HL-60/S4 (cell line): ENCODE results near the gene MXI1.

Experiments
- in situ Hi-C: fragments of 300-500 bp; cut with MboI; formaldehyde crosslinking; loops from 2 replicates; pipeline ENCODE4 v1.14.3; 2022; ENCODE audit warnings: low sequenced_read_pairs

MXI1 gene

DNA sequence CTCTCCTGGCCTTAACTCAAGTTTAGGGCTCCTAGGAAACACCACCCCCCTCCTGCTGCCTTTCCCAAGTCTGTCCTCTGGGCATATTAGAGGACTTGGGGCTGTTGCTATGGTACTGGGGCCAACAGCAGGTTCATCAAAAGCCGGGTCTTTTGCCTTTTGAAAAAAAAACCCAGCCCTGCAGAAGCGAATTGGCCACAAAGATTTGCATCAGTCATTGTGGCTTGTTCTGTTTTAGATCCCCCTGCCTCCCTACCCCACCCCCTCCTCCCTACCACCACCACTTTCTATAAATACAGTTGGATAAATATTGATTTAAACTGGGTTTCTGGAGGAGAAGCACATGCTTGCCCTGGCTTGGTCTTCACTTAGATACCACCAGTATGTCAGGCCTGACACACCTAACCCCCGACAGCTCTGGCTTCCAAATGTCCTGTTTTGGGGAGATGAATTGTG is 7.0 kb downstream of the MXI1 start:
- in situ Hi-C loops = no loop called here

DNA sequence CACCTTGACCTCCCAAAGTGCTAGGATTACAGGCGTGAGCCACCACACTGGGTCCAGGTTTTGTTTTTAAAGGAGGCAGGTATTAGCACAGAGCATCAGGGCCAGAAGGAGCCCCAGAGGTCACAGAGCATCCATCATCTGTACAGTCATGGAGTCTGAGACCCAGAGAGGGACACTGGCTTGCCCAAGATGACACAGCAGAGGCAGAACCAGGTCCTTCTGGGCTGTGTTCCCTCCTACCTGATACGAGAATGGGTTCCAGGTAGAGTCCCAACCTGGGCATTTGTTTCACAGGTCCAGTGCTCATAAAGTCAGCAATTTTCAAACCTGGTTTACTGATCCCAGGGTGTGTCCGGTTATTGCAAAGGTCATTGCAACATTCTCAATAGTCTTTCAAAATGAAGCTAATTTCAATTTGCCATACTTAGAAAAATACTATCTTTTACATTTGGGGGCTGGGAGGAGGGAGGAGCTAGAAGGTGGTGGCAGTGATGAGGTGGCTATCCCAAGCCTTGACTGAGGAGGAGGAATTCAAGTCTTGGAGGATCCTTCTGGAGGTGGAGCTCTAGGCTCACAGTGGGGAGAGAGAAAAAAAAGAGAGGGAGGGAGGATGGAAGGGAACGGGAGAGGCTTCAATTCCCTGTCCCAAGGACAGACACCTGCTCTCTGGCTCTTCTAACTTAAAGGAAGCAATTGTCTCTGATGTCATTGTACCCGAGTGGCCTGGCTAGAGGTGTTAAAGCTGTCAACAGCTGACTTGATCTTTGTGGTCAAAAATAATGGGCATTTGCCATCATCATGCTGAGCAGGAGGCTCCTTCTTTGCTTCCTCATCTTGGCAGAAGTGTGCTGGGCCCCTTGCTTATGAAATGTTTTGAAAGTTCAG is 8.1 kb downstream of the MXI1 start:
- in situ Hi-C loops = loop anchor here (5.0 kb wide), 1 partner anchor 78 kb away; no protein-coding TSS in a partner anchor

DNA sequence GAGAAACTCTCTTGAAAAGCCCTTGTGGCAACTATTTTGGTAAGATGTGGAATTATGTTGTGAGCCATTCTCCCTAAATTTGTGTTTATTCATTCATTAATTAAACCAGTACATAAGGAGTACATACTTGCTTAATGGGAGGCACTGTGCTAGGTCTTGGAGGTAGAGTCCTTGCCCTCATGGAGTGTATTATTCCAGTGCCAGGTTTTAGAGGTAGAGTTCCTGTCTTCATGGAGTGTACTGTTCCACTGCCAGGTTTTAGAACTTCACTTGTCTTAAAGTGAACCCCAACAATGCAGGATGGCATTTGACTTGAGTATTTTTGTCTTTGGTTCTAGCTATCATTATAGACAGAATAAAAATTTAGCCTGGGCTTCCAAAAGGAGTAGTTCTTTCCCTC is 8.8 kb downstream of the MXI1 start:
- in situ Hi-C loops = loop anchor here (5.0 kb wide), 1 partner anchor 79 kb away; no protein-coding TSS in a partner anchor

DNA sequence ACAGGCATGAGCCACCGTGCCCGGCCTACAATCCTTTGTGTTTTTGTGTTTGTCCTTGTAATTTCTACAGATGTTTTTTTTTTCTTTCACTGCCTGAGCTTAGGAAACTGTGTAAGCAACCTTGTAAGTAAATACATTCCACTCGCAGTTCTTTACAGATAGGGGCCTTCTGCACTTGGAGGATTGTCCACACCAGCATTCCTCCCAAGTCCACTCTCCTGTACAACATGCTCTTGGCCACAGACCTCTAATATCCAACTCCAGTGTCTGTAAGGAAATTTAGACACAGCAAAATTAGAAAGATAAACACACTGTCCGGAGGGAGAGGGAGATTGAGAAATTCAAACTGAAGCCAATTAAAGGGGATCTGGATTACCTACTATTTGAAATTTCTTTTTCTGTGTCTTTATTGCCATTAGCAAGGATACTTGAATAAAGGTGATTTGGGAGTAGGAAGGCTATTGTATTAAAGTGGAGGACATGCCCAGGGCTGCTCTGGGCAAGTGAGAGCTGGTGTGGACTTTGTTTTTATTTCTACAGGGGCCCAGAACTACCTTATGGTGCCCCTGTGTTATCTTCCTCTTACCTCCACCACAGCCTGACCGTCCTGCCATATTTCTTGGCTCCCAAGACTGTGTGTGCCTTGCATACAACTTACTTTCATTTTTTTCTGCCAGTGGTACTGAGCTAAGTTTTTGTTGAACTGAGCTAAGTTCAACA is 9.7 kb downstream of the MXI1 start:
- in situ Hi-C loops = loop anchor here (5.0 kb wide), 1 partner anchor 80 kb away; no protein-coding TSS in a partner anchor

DNA sequence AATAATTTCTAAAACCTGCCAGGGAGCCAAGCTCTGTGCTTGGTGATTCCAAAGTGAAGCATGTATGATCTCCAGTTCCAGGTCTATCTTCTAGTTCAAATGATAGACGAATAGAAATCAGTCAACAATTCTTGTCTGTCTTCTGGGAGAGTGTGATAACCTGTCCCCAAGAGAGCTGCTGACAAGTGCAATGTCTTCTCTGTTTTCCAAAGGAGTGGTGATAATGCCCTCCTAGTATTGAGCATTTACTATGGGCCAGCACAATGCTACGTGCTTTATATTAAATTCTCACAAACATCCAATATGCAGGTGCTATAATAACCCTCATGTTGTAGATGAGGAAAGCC is 10.2 kb downstream of the MXI1 start:
- in situ Hi-C loops = loop anchor here (5.0 kb wide), 1 partner anchor 80 kb away; no protein-coding TSS in a partner anchor

DNA sequence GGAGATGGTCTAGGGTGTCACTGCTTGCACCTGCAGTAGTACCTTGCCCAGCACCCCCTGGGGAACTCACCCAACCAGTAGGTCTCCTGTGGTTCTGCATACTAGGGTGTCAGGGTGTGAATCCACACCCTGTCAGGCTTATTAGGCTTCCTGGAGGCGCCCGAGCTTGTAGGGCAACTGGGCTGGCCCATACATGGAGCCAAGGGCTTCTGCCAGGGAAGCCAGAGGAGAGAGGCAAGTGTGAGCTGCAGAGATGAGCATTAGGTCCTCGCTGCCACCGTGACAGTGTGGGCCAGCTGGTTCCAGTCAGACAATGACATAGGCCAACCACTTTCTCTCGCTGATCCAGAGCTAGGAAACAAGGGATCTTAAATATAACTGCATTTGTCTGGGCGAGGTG is 11.2 kb downstream of the MXI1 start:
- in situ Hi-C loops = loop anchor here (5.0 kb wide), 1 partner anchor 81 kb away; no protein-coding TSS in a partner anchor

DNA sequence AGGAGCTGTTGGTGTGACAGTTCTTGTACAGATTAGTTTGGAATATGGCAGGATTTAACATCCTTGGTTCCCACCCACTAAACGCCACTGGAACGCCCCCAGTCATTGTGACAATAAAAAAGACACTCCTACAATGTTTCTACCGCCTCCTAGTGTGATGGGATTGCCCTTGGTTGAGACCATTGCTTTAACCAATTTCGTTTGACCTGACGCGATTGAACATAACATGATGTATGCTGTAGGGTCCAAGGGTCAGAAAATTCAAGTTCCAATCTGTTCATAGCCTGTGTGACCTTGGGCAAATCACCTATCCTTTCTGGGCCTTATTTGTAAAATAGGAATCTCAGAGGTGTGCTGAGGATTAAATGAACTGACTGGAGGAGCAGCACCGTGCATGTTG is 12.5 kb downstream of the MXI1 start:
- in situ Hi-C loops = loop anchor here (5.0 kb wide), 1 partner anchor 83 kb away; no protein-coding TSS in a partner anchor

DNA sequence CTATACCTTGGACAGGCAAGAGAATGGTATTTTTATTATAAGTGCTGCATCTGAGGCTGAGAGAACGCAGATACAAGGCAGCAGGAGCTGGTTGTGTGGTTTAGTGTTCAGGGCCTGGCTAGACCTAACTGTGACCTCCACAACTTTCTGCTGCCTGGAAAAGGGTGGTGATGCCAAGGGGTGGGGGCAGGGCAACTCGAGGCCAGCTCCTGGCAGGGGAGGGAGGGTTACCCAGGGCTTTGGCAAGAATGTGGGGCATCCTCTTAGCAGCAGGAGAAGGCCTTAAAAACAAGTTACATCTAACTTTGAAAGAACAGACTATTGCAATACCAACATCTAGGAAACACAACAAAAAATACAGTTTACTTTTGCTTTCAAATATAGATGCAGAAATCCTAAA is 13.0 kb downstream of the MXI1 start:
- in situ Hi-C loops = no loop called here

DNA sequence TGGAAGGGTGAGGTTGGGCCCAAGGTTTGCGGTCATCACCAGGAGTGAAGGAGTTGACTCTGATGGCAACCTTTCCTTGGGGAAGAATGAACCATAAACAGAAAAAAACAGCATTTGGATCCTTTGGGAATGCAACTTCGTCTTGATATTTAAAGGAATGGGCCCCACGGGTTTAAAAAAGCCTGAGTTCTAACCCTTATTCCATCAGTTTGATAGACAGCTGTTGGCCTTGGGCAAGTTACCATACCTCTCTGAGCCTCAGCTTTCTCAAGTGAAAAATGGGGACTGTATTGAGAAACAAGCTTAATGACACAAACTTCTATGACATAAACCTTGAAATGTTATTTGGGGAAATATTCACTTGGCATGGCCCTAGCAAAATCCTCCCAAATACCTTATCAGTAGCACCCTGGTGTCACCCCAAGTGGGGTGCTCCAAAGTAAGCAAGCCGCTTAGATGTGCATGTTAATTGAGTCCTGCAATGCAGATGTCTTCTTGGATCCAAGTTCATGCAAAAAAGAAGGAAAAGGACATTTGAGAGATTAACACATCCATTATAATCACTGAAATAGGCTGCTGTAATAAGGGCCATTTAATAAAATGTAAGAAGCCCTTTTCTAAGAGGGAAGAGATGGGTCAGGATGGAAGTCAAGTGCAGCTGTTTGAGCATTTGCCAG is 13.8 kb downstream of the MXI1 start:
- in situ Hi-C loops = no loop called here

DNA sequence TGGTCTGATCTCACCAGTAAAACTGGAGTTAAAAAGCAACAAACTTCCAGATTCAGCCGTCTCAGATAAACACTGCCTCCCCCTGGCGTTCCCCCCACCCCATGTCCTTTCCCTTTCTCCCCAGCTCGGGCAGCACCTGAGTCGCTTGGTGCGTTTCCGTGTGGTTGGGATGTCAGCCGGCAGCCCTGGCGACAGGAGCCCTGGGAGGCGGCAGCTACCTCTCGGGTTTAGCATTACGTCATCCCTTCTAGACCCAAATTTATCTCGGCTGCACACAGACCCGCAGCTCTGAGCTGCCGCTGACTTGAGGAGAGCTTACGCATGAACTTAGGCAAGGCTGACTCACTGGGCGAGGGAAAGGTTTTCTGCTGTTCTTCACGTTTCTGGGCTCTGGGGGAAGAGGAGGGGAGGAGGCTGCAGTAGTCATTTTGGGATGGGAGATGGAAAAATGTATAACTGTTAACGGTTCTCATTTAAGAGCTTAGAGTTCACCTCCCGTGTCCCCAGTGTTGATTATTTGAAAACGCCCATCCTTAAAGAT is 14.4 kb downstream of the MXI1 start:
- in situ Hi-C loops = no loop called here

DNA sequence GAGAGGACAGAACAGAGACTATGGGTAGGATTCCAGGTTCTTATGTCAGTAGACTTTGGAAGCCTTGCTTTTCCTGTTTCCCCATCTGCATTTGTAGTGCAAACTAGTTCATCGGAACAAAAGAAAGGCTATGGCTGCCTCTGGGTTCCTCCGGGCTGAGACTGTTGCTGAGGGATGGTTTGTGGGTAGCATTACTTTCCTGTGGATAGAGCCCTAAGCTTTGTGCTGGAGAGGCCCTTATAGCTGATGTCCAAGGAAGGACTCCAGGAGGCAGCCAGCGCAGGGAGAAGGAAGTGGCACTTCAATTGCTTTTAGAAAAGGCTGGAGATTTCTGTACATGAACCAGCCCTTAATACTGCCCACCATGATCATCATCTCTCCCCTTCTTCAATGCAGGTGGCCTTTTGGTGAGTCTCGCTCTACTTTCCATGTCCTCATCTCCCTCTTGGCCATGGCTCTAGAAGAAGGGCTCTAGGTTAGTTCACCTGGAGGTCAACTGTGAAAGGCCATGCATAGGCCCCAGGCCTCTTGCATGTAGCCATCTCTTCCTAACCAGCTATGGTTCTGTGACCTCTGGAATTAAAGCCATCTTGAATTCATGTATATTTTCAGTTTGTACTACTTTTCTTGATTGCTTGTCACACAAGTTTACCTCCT is 15.4 kb downstream of the MXI1 start:
- in situ Hi-C loops = no loop called here

DNA sequence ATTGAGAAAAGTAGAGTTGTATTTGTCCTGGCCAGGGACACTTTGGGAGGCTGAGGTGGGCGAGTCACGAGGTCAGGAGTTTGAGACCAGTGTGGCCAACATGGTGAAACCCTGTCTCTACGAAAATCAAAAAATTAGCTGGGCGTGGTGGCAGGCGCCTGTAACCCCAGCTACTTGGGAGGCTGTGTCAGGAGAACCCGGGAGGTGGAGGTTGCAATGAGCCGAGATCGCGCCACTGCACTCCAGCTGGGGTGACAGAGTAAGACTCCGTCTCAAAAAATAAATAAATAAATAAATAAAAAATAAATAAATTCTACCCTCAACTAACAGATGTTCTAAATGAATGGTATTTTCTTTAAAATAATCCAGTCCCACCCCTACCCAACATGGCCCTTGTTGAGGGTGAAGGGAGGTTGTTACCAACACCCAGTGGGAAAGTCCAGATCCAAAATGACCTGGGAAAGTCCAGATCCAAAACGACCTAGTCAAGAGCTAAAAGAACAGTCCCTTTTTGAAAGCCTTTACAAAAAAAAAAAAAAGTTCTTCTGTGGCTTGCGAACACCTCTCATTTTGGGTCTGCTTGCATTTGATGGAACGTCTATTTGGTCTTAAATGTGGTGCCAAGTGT is 16.0 kb downstream of the MXI1 start:
- in situ Hi-C loops = no loop called here

DNA sequence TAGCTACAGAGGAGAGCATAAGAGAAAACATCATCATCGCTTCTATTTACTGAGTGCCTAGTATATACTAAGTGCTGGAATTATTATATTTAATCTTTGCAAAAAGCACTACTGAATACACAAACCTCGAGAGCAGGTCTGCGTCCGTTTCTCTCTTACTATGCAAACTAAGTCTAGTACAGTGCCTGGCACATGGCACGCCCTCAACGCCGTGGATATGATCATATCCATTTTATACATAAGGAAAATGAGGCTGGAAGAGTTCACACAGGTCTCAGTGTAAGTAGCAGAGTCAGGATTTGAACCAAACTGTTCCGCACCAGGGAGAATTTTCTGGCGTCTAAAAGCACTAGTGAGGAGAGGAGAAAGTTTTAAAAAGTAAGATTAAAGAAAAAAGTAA is 17.6 kb downstream of the MXI1 start:
- in situ Hi-C loops = no loop called here

DNA sequence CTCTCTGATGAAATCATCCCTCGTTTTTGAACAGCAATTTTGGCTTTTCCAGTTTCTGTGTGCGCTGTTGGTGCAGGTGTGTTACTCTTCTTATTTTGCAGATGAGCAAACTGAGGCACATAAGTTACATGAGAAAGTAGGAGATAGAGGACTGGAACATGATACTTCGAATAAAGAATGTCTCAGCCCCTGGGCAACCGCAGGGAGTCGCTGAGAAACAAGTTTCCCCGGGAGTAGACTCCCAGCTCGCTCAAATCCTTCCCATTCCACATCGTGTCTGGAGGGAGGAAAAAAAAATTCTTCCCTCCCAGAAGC is 18.0 kb downstream of the MXI1 start:
- in situ Hi-C loops = no loop called here

DNA sequence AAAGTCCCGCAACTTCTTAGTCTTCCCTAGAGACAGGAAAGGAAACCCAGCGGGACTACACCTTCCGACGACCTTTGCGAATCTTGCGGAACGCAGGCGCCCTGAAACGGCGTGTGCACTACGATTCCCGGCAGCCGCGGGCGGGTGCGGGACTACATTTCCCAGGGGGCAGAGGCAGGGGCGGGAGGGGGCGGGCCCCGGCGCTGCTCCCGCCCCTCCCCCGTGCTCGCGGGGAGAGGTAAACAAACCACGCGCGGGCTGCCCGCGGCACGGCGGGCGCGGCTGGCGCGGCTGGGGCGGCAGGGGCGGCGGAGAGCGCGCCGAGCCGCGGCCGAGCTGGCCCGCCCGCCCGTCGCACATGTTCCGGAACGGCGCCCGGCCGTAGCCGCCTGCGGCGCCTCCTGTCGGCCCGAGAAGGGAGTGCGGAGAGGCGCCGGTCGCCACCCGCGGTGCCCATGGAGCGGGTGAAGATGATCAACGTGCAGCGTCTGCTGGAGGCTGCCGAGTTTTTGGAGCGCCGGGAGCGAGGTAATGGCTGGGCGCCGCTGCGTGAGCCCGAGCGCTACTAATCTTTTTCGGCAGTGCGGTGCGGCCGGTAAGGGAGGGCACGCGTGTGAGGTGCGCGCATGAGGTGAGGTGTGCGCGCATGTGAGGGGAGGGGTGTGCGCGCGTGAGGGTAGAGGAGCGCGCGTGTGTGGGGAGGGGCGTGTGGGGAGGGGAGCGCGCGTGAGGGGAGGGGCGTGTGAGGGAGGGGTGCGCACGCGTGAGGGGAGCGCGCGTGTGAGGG is 18.5 kb downstream of the MXI1 start:
- in situ Hi-C loops = no loop called here

DNA sequence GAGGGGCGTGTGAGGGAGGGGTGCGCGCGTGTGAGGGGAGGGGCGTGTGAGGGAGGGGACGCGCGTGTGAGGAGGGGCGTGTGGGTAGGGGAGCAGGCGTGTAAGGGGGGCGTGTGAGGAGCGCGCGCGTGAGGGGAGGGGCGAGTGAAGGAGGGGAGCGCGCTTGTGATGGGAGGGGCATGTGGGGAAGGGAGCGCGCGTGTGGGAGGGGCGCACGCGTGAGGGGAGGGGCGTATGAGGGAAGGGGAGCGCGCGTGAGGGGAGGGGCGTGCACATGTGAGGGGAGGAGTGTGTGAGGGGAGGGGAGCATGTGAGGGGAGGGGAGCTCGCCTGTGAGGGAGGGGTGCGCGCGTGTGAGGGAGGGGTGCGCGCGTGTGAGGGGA is 19.1 kb downstream of the MXI1 start:
- in situ Hi-C loops = no loop called here

DNA sequence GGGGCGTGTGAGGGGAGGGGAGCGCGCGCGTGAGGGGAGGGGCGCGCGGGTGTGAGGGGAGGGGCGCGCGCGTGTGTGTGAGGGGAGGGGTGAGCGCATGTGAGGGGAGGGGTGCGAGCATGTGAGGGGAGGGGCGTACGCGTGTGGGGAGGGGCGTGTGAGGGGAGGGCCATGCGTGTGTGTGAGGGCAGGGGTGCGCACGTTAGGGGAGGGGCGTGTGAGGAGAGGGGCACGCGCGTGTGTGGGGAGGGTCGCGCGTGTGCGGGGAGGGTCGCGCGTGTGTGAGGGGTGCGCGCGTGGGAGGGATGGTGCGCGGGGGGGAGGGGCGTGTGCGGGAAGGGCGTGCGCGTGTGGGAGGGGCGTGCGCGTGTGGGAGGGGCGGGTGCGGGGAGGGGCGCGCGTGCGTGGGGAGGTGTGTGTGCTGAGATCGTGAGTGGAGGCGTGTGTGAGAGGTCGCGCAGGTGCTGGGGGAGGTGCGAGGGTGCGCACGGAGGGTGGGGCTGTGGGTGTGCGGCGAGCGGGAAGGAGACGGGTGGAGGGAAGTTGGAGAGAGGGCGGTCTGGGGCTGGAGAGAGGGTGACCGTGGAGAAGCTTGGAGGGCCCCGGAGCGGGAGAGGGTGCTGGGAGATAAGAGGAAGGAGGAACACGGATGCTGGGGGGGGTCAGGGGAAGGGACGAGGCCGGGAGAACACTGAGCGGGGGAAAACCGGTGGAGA is 19.7 kb downstream of the MXI1 start:
- in situ Hi-C loops = no loop called here

DNA sequence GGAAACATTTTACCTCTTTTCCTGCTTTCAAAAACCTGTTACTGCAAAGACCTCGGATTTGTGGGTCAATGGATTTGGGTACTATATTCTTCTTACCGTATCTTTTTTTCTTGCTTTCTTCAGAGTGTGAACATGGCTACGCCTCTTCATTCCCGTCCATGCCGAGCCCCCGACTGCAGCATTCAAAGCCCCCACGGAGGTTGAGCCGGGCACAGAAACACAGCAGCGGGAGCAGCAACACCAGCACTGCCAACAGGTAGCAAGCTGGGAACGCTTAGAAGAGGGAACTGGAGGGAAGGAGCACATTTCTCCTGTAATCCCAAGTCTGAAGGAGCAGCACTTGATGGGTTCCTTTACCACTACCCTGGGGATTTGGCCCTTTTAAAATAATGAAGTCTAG is 20.7 kb downstream of the MXI1 start:
- in situ Hi-C loops = no loop called here

DNA sequence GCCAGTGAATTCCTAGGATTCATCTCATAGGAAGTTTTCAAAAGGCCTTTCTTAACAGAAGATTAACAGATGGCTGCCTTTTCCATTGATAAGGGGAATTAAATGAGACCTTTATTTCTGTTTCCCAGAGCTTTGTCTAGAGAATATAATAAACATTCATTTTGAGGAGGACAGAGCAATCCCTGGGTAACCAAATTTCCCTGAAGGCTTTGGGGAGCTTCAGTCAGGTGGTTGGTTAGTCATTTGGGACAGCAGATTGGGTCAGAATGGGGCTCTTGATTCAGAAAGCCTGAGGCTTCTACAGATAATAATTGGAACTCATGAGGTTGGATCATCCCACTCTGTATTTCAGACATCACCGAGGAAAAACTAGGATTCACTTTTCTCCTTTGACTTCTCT is 21.8 kb downstream of the MXI1 start:
- in situ Hi-C loops = no loop called here
